Smooth muscle cell (in vitro differentiated cells): Measurements from ENCODE around the gene PLEKHM2. TPM values are rescaled to one million over a fixed set of nuclear protein-coding genes. Genes with fewer than 3 reads are reported as not detected.
"Not testable (repeated sequence)": the region's sequence is repeated elsewhere in the genome, so short reads cannot be mapped to it uniquely, and the experiment has no call there.

Experiments
- DNase-seq: peaks from one replicate; lab custom pipeline; 2025; ENCODE audit not compliant: unreplicated experiment; lab: John Stamatoyannopoulos, UW
- H2AFZ ChIP-seq: fragments of 200-600 bp; sonication (generic); 2 replicates; pipeline ENCODE4 v1.6.0; 2016; ENCODE audit warnings: antibody characterized with exemption, low read depth, mild to moderate bottlenecking
- H3F3A ChIP-seq: fragments of 200-600 bp; sonication (generic); 2 replicates; pipeline ENCODE4 v1.6.0; 2017; ENCODE audit warnings: antibody characterized with exemption, low read depth
- H3K27ac ChIP-seq: fragments of 200-600 bp; sonication (generic); 2 replicates; pipeline ENCODE4 v1.5.1; 2016; ENCODE audit warnings: low read depth, mild to moderate bottlenecking
- H3K27me3 ChIP-seq: fragments of 200-600 bp; sonication (generic); 2 replicates; pipeline ENCODE4 v1.6.1; 2016; ENCODE audit warnings: low read depth, mild to moderate bottlenecking
- H3K36me3 ChIP-seq: fragments of 200-600 bp; sonication (generic); 2 replicates; pipeline ENCODE4 v1.5.1; 2016; ENCODE audit warnings: low read depth
- H3K4me1 ChIP-seq: fragments of 200-600 bp; sonication (generic); 2 replicates; pipeline ENCODE4 v1.5.1; 2016; ENCODE audit warnings: low read depth
- H3K4me2 ChIP-seq: fragments of 200-600 bp; sonication (generic); 2 replicates; pipeline ENCODE4 v1.6.0; 2016; ENCODE audit warnings: mild to moderate bottlenecking
- H3K4me3 ChIP-seq: fragments of 200-600 bp; sonication (generic); 2 replicates; pipeline ENCODE4 v1.5.1; 2016; ENCODE audit warnings: mild to moderate bottlenecking
- H3K79me2 ChIP-seq: fragments of 200-600 bp; sonication (generic); 2 replicates; pipeline ENCODE4 v1.6.0; 2016; ENCODE audit warnings: low read depth, mild to moderate bottlenecking
- H3K9ac ChIP-seq: fragments of 200-600 bp; sonication (generic); 2 replicates; pipeline ENCODE4 v1.6.0; 2016; ENCODE audit warnings: low read depth
- H3K9me3 ChIP-seq: fragments of 200-600 bp; sonication (generic); replicated peaks from 2 replicates; pipeline ENCODE4 v1.5.1; 2016; ENCODE audit warnings: low read depth
- H4K20me1 ChIP-seq: fragments of 200-600 bp; sonication (generic); 2 replicates; pipeline ENCODE4 v1.6.0; 2016; ENCODE audit warnings: low read depth
- WGBS: methylation state at CpG from one replicate; pipeline ENCODE4 v1.1.7; 2016; ENCODE audit warnings: low lambda C conversion rate; 5-methylcytosine and 5-hydroxymethylcytosine counted together
- polyA plus RNA-seq: library from polyadenylated mRNA; unstranded; fragments of >200 nt; fragmentation: Nextera tagmentation; extraction: Ambion mirVana; gene quantifications from 2 replicates; pipeline ENCODE4 v1.2.1, GENCODE V29; 2016
- total RNA-seq: library from RNA; depleted of rRNA; stranded (reverse); fragments of >200 nt; gene quantifications from 2 replicates; pipeline ENCODE4 v1.2.3, GENCODE V29; 2014
- TF ChIP-seq, protein P1 (sequence below): fragments of 200-600 bp; sonication (generic); IDR thresholded peaks from 2 replicates; pipeline ENCODE4 v1.5.1; 2017; ENCODE audit warnings: borderline replicate concordance, mild to moderate bottlenecking, antibody characterized with exemption; ENCODE audit not compliant: insufficient read depth, poor library complexity, severe bottlenecking

PLEKHM2 gene
- total and polyA plus RNA-seq, 2 experiments from 2014 or later, result 26.5 to 39.6 TPM

- H3K4me3 ChIP-seq, result no peak overlapping the region
- H3K4me1 ChIP-seq, result no peaks in the 10 kb centered on the region
- H3F3A ChIP-seq, result peaks cover 10% of the 10 kb centered on the region
- no peak overlapping the region for H3K9ac ChIP-seq
- peak overlapping the region; percentile 26 for H3K4me2 ChIP-seq
- H3K9me3 ChIP-seq, result no peaks in the 10 kb centered on the region
- H3K36me3 ChIP-seq, result no peaks in the 10 kb centered on the region
- H3K27me3 ChIP-seq, result no peaks in the 10 kb centered on the region
- TF ChIP-seq, protein P1, sequence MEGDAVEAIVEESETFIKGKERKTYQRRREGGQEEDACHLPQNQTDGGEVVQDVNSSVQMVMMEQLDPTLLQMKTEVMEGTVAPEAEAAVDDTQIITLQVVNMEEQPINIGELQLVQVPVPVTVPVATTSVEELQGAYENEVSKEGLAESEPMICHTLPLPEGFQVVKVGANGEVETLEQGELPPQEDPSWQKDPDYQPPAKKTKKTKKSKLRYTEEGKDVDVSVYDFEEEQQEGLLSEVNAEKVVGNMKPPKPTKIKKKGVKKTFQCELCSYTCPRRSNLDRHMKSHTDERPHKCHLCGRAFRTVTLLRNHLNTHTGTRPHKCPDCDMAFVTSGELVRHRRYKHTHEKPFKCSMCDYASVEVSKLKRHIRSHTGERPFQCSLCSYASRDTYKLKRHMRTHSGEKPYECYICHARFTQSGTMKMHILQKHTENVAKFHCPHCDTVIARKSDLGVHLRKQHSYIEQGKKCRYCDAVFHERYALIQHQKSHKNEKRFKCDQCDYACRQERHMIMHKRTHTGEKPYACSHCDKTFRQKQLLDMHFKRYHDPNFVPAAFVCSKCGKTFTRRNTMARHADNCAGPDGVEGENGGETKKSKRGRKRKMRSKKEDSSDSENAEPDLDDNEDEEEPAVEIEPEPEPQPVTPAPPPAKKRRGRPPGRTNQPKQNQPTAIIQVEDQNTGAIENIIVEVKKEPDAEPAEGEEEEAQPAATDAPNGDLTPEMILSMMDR, result no peak
- 83% methylated on average over 5 of the region's 5 CpGs for WGBS
- peaks cover 99% of the 10 kb centered on the region for H4K20me1 ChIP-seq
- H3K79me2 ChIP-seq, result peaks cover 100% of the 10 kb centered on the region
- H3K27ac ChIP-seq, result no peak overlapping the region
- no peak overlapping the region for H2AFZ ChIP-seq
- DNase-seq, result no peak
Observed at GRCh38 chr1:15692121-15692682, 8.1 kb downstream of the PLEKHM2 start.

- Histone ChIP-seq H4K20me1 (peaks cover 99% of the 10 kb centered on the region), H2AFZ (no peak overlapping the region), H3K4me1 (no peaks in the 10 kb centered on the region), H3K27ac (no peak overlapping the region), H3K4me3 (no peak overlapping the region), H3K79me2 (peaks cover 100% of the 10 kb centered on the region), H3F3A (peaks cover 10% of the 10 kb centered on the region), H3K4me2 (no peak overlapping the region), H3K9ac (no peak overlapping the region), H3K9me3 (no peaks in the 10 kb centered on the region), H3K27me3 (no peaks in the 10 kb centered on the region), H3K36me3 (no peaks in the 10 kb centered on the region)
- no peak for DNase-seq
- WGBS, result 82% methylated on average over 5 of the region's 5 CpGs
- TF ChIP-seq, protein P1, result no peak
Observed at GRCh38 chr1:15693371-15693770, 9.3 kb downstream of the PLEKHM2 start.

- Histone ChIP-seq H3K4me1 (no peaks in the 10 kb centered on the region), H3K9me3 (no peaks in the 10 kb centered on the region), H4K20me1 (peaks cover 98% of the 10 kb centered on the region), H3K27me3 (no peaks in the 10 kb centered on the region), H3K4me3 (no peak overlapping the region), H2AFZ (no peak overlapping the region), H3K27ac (no peak overlapping the region), H3K4me2 (no peak overlapping the region), H3K36me3 (no peaks in the 10 kb centered on the region), H3K9ac (no peak overlapping the region), H3K79me2 (peaks cover 100% of the 10 kb centered on the region), H3F3A (peaks cover 4% of the 10 kb centered on the region)
- DNase-seq, result no peak
- TF ChIP-seq, protein P1, result no peak
- 94% methylated on average over 10 of the region's 10 CpGs for WGBS
Observed at GRCh38 chr1:15696956-15697521, 12.9 kb downstream of the PLEKHM2 start.

DNA sequence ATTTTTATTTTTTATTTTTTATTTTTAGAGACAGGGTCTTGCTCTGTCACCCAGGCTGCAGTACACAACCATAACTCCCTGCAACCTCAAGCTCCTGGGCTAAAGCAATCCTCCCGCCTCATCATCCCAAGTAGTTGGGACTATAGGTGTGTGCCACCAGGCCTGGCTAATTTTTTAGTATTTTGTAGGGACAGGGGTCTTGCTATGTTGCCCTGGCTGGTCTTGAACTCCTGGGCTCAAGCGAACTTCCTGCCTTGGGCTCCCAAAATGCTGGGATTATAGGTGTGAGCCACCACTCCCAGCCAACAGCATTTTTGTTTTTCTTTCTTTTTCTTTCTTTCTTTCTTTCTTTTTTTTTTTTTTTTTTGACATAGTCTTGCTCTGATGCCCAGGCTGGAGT is 14.1 kb downstream of the PLEKHM2 start:
- WGBS, result 99% methylated on average over 2 of the region's 2 CpGs
- no peak overlapping the region for H2AFZ ChIP-seq
- H3F3A ChIP-seq, result peaks cover 16% of the 10 kb centered on the region
- no peaks in the 10 kb centered on the region for H3K27me3 ChIP-seq
- H3K79me2 ChIP-seq, result peaks cover 92% of the 10 kb centered on the region
- H4K20me1 ChIP-seq, result peaks cover 98% of the 10 kb centered on the region
- TF ChIP-seq, protein P1, result no peak
- no peak overlapping the region for H3K27ac ChIP-seq
- no peaks in the 10 kb centered on the region for H3K9me3 ChIP-seq
- DNase-seq, result no peak
- no peak overlapping the region for H3K9ac ChIP-seq
- no peaks in the 10 kb centered on the region for H3K36me3 ChIP-seq
- no peak overlapping the region for H3K4me2 ChIP-seq
- H3K4me3 ChIP-seq, result no peak overlapping the region
- H3K4me1 ChIP-seq, result no peaks in the 10 kb centered on the region

GRCh38 chr1:15699321-15699720 is 15.2 kb downstream of the PLEKHM2 start:
- peaks cover 82% of the 10 kb centered on the region for H3K79me2 ChIP-seq
- H4K20me1 ChIP-seq, result peaks cover 89% of the 10 kb centered on the region
- not testable (repeated sequence) for DNase-seq, H3K27me3 ChIP-seq, H2AFZ ChIP-seq, H3K4me3 ChIP-seq, H3K4me2 ChIP-seq, H3K27ac ChIP-seq, H3K9me3 ChIP-seq, H3K36me3 ChIP-seq, H3K4me1 ChIP-seq, H3K9ac ChIP-seq
- WGBS, result 98% methylated on average over 4 of the region's 4 CpGs
- peaks cover 24% of the 10 kb centered on the region for H3F3A ChIP-seq
